Adrenal gland (tissue), 12 donors: ENCODE results near the gene HOXA9. TPM values are rescaled to one million over a fixed set of nuclear protein-coding genes. Genes with fewer than 3 reads are reported as not detected.
A peak's percentile ranks its signal among the peaks of the same experiment; 100 is the strongest.

Experiments used
- DNase-seq, 7 donors: peaks; one replicate each; pipeline ENCODE4 v3.0.0-alpha.2; 2019 to 2020
- H3K27ac ChIP-seq, 5 donors: fragments of 200-600 bp; sonication (generic) in 4 of 5; 1 replicate in 3 of 5; 2 replicates in 2 of 5; pipeline versions ENCODE4 v1.5.1 to v1.8.0; 2016 to 2020; ENCODE audit warnings: mild to moderate bottlenecking in 1 of 5
- H3K27me3 ChIP-seq: fragments of 200-600 bp; 2 replicates; pipeline ENCODE4 v1.8.0; 2021
- H3K36me3 ChIP-seq, 2 donors: fragments of 200-600 bp; replicated peaks in 1 of 2; 1 replicate in 1 of 2; 2 replicates in 1 of 2; pipeline versions ENCODE4 v1.5.1 to v1.8.0; 2018 to 2022
- H3K4me1 ChIP-seq, 2 donors: fragments of 200-600 bp; replicated peaks in 1 of 2; 1 replicate in 1 of 2; 2 replicates in 1 of 2; pipeline versions ENCODE4 v1.5.1 to v1.8.0; 2018 to 2021
- H3K4me3 ChIP-seq, 4 donors: fragments of 200-600 bp; sonication (generic) in 3 of 4; one replicate each; pipeline ENCODE4 v1.5.1; 2016 to 2018
- H3K9me3 ChIP-seq, 3 donors: fragments of 200-600 bp; sonication (generic) in 1 of 3; replicated peaks in 1 of 3; 1 replicate in 2 of 3; 2 replicates in 1 of 3; pipeline versions ENCODE4 v1.5.1 to v1.8.0; 2016 to 2021
- CTCF ChIP-seq, 6 experiments: fragments of 450-650 bp in 4 of 6; fragments of 200-600 bp in 2 of 6; sonication (generic) in 1 of 6; IDR thresholded peaks; 1 replicate in 5 of 6; 2 replicates in 1 of 6; pipeline versions ENCODE4 v1.5.1 to v1.8.0; 2016 to 2021; ENCODE audit warnings: antibody characterized with exemption in 6 of 6, mild to moderate bottlenecking in 2 of 6, moderate library complexity in 1 of 6
- POLR2A ChIP-seq, 2 donors: fragments of 450-650 bp; IDR thresholded peaks; one replicate each; pipeline ENCODE4 v1.6.1; 2017; ENCODE audit warnings: antibody characterized with exemption in 2 of 2, mild to moderate bottlenecking in 2 of 2, moderate library complexity in 1 of 2
- WGBS, 4 donors: extraction: QIAGEN DNeasy Blood & Tissue Kit in 2 of 4; methylation state at CpG; one replicate each; pipeline versions ENCODE4 v1.1.5 to v1.1.7; 2013 to 2017; 5-methylcytosine and 5-hydroxymethylcytosine counted together
- intact Hi-C, 2 donors: fragments of 100-400 bp; cut with DNase I; formaldehyde crosslinking; loops; one replicate each; pipeline versions ENCODE4 v1.14.1 to v1.15.0; 2022 to 2023
- polyA plus RNA-seq, 3 donors: library from polyadenylated mRNA; stranded (reverse); fragments of 200-250 nt in 2 of 3; fragments of 350-450 nt in 1 of 3; fragmentation: Illumina TruSeq in 1 of 3; extraction: RNeasy Lipid Tissue Mini Kit (QIAGEN cat#74804) in 1 of 3; gene quantifications; one replicate each; pipeline ENCODE4 v1.2.3, GENCODE V29; 2013 to 2014
- total RNA-seq, 9 donors: library from RNA; depleted of rRNA in 4 of 9; stranded (reverse); fragments of >200 nt in 4 of 9; fragments of 120-200 nt in 1 of 9; fragmentation: NEBNext Ultra II Directional in 1 of 9; extraction: Animal tissue kit (Norgen Biotek cat#: 25700) in 1 of 9; gene quantifications; one replicate each; pipeline versions ENCODE4 v1.1.0 to v1.2.4, GENCODE V29; 2013 to 2023
- donor health status: healthy with polysubstance abuse.
- donor health status: Bipolar disorder and iron deficiency.
- donor health status: DM: yes; HTN: yes; CAD: no.
- donor health status: DM: no; HTN: no; CAD: no.
- donor health status: DM: no; HTN: no; CAD: no.
- donor health status: DM: yes; HTN: yes; CAD: no.

HOXA9 gene
- total and polyA plus RNA-seq, 12 donors, result 2.6 to 26.7 (median 11.7) TPM

- H3K4me1 ChIP-seq, result peaks cover 9 to 23% of the 10 kb centered on the region in 2 donors
- intact Hi-C loops, result loop anchor here in 1 of 2 donors (10.0 kb wide), 3 partner anchors 727 to 897 kb away; no protein-coding TSS in a partner anchor
- peak in 1 of 7 donors; percentile 13 for DNase-seq
- no peak overlapping the region for H3K27ac ChIP-seq
- H3K27me3 ChIP-seq, result peaks cover 96% of the 10 kb centered on the region
- H3K36me3 ChIP-seq, result no peaks in the 10 kb centered on the region
- TF ChIP-seq POLR2A (IDR thresholded peaks at IDR 0.05) (no peak), CTCF (IDR thresholded peaks at IDR 0.05) (no peak)
- H3K9me3 ChIP-seq, result no peaks in the 10 kb centered on the region
- 26 to 32% (median 28%) methylated on average over 18 of the region's 18 CpGs for WGBS, 4 donors
- H3K4me3 ChIP-seq, result no peak overlapping the region
Measured at GRCh38 chr7:27197137-27198042, 32.1 kb upstream of the HOXA9 start.

- H3K36me3 ChIP-seq, result no peaks in the 10 kb centered on the region
- no peak overlapping the region for H3K4me3 ChIP-seq
- no peaks in the 10 kb centered on the region for H3K9me3 ChIP-seq
- WGBS, 4 donors, result 2 to 7% (median 3%) methylated on average over 6 of the region's 6 CpGs
- peak; percentile 73 to 94 (median 81) for DNase-seq
- H3K27ac ChIP-seq, result no peak overlapping the region
- H3K27me3 ChIP-seq, result peaks cover 96% of the 10 kb centered on the region
- H3K4me1 ChIP-seq, result peaks cover 9 to 23% of the 10 kb centered on the region in 2 donors
- TF ChIP-seq POLR2A (IDR thresholded peaks at IDR 0.05) (no peak), CTCF (IDR thresholded peaks at IDR 0.05) (peak; percentile 56 to 83 (median 74))
- intact Hi-C loops, result loop anchor here in 1 of 2 donors (10.0 kb wide), 3 partner anchors 728 to 898 kb away; no protein-coding TSS in a partner anchor
Measured at GRCh38 chr7:27196287-27196767, 31.0 kb upstream of the HOXA9 start.

GRCh38 chr7:27194686-27195379, 29.5 kb upstream of the HOXA9 start:
- no peak overlapping the region for H3K4me3 ChIP-seq

More at GRCh38 chr7:27194686-27195379, 29.5 kb upstream of the HOXA9 start:
- H3K9me3 ChIP-seq, result no peaks in the 10 kb centered on the region
- H3K27me3 ChIP-seq, result peaks cover 96% of the 10 kb centered on the region
- no peak for TF ChIP-seq POLR2A (IDR thresholded peaks at IDR 0.05)
- TF ChIP-seq CTCF (IDR thresholded peaks at IDR 0.05), result no peak
- DNase-seq, result peak in 1 of 7 donors; percentile 21
- WGBS, 4 donors, result 34 to 46% (median 36%) methylated on average over 9 of the region's 9 CpGs
- intact Hi-C loops, result loop anchor here in 1 of 2 donors (10.0 kb wide), 3 partner anchors 730 to 900 kb away; no protein-coding TSS in a partner anchor
- H3K36me3 ChIP-seq, result no peaks in the 10 kb centered on the region
- peaks cover 9 to 17% of the 10 kb centered on the region in 2 donors for H3K4me1 ChIP-seq
- H3K27ac ChIP-seq, result no peak overlapping the region
